Activated T-cell treated with anti-CD3 and anti-CD28 coated beads, Interleukin-2, amount 50 U/mL, for 1 hour (primary cell): ENCODE data around the gene RABGAP1L.

ENCODE experiments used
- DNase-seq: peaks from one replicate; pipeline ENCODE4 v3.0.0-alpha.2; 2020

Gene RABGAP1L

DNA sequence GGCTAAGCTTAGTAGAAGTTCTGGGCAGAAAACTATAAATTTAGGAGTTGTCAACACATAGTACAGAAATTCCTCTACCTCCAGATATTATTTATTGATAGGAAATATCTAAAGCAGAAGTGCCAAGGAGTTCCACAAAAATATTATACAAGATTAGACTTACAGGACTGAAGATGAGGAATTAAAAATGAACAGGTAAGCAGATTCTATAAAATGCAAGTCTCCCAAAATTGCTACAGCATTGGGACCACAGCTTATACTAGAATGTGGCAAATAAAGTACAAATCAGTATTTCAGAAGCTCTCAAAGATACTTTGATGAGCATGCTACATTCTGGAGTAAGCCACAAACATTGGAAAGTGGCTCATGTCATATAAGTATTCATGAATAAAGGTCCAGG lies 790.3 kb downstream of the RABGAP1L start:
- no peak for DNase-seq

GRCh38 chr1:174953285-174954072 lies 794.2 kb downstream of the RABGAP1L start:
- DNase-seq: no peak

DNA sequence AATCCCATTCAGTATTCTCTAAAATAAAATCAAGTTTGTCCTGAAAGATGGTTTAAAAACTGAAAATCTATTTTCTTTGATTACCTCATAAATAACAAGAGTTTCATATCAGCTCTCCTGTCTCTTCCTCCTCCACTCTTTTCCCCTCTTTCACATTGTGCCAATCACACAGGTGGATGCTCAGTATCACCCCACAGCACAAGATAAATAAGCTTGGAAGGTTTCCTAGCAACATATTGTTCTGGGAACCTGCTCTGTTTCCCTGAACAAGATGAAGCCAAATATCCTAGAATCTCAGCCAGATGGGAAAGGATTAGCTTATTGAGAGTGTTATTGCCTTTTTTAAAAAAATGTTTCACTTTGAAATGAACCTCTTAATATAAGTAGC lies 794.7 kb downstream of the RABGAP1L start:
- no peak for DNase-seq

DNA sequence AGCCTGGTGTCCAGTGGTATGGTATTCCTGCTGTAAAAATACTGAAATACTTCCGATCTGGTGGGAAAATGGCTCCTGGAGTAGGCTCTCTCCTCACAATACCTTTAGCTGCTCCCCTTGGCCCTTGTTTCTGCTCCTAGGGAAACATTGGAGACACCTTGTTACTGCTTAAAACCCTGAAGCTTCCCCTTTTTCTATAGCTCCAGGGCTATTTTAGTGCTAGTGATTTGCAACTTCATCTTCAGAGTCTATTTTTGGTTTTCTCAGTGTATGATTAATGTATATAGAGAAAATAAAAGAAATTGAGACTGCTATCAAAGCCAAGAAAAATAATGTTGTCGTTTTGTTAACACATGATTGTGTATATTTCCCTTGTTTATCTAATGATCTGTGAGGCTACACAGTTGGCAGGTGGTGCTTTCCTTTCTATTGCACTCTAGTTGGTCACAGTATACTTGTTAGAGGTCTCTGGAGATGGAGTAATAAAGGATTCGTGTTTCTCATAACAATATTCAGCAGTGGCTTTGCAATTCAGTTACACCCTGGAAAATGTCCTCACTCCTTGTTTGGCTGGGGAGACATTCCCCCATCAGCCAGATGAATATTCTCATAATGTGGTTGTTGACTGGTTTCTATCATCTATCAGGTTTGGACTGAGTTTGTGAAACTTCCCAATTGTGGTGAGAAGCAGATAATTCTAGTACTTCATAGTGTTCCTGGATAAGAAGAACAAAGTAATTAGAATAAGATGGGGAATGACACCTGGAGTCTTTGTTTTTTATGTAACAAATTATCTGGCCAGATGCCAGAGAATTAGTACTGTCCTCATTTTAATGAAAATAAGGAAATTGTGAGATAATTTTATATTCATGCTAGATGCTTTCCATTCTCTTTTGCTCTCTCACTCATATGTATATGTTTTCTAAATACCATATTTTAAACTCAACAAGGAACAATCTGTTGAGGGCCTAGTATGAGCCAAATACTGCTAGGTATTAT lies 795.6 kb downstream of the RABGAP1L start:
- DNase-seq: no peak

DNA sequence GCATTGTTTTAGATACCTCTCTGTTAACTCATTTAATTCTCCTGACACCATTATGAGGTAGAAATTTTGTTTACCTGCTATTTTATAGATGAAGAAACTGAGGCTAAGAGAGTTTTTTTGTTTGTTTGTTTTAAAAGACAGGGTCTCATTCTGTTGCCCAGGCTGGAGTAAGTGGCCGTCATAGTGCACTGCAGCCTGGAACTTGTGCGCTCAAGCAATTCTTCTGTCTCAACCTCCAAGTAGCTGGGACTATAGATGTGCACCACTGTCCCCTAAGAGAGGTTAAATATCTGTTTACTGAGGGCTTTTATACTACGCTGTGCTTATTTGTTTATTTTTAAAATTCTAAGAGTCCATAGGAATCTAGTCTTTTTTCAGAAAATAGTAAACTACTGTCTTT lies 796.8 kb downstream of the RABGAP1L start:
- no peak for DNase-seq

GRCh38 chr1:174956976-174957375 lies 797.7 kb downstream of the RABGAP1L start:
- no peak for DNase-seq

- no peak for DNase-seq
Measured at GRCh38 chr1:174957829-174958228, 798.5 kb downstream of the RABGAP1L start.

GRCh38 chr1:174958396-174958795 lies 799.1 kb downstream of the RABGAP1L start:
- no peak for DNase-seq

GRCh38 chr1:174960362-174960761 lies 801.0 kb downstream of the RABGAP1L start:
- no peak for DNase-seq

DNA sequence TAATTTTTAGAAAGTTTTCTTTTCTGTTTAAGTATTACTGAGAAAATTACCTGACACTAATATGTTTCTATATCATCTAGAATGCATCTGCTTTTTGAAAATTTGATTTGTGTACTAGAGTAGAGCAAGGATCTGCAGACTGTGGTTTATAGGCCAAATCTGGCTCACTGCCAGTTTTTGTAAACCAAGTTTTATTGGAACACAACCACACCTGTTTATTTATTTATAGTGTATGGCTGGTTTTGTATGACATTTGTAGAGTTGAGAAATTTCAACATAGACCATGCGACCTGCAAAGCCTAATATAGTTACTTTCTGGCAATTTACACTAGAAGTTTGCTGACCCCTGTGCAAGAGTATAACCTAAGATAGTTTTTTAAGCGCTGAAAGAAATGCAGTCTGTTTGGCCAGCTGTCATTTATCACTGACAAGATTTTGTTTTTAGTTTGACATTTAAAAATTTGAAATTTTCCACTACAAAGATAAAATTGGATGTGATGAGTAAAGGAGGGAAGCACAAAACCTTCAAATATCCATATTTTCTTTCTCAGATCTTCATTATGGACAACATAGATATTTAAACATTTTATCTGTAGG lies 804.3 kb downstream of the RABGAP1L start:
- no peak for DNase-seq

DNA sequence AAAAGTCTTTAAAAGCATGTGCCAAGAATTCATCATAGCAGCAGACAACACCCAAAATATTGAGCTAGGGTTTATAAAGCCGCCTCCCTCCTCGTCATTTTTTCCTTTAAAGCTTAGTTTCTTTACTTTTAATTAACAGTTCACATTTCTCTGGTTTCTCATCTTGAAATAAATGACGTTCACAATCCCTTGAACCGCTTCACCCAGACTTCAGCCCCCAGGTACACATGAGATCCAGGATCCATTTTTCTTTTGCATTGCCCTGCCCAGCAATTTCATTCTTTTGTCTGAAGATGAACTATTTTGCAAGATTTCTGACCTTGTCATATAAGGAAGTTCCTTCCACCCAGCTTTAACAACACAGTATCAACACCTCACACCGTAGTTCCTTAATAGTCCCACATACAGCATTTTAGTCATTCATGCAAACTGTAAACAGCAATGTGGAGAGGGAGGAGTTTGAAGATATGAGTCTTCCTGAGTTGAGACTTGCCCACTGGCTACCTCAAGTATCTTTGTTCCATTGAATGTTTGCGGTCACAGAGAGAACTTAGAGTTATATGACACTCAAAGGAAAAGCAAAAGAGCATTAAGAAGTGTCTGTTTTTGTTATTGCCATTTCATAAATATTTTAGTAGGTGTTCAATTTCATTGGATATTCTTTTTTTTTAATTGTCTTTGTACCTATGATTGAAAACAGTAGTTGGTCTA lies 805.1 kb downstream of the RABGAP1L start:
- no peak for DNase-seq

- DNase-seq: no peak
Measured at GRCh38 chr1:174964972-174965361, 805.6 kb downstream of the RABGAP1L start.

DNA sequence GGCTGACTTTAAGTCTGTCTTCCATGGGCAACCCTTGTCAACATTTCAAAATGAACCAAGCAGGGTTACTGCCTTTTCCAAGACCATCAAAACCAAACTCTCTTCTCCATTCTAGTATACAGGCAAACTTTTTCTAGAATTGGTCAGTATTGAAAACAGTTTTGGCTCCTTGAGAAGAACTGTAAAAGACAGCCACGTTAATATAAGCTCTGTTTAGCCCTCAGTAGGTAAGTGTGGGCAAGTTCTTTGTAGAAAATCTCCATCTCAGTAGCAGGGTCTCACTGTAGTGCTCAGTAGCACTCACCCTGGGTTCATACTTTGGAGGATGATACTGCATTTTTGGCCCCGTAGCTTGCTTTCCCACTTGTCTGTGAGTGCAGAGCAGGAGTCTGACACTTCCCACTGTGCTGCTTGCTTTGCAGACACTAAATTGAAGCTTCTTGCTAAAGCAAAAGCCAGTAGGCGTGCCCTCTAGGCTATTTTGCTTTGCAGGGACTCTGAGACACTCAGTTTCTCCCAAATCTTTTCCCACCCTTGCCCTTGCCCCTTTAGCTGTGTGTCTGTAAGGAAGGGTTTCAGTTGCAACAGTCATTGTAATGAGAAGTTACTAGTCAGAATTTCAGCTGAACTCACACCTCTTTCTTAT lies 806.2 kb downstream of the RABGAP1L start:
- peak; percentile 40 for DNase-seq

GRCh38 chr1:174966008-174966572 lies 806.8 kb downstream of the RABGAP1L start:
- no peak for DNase-seq

DNA sequence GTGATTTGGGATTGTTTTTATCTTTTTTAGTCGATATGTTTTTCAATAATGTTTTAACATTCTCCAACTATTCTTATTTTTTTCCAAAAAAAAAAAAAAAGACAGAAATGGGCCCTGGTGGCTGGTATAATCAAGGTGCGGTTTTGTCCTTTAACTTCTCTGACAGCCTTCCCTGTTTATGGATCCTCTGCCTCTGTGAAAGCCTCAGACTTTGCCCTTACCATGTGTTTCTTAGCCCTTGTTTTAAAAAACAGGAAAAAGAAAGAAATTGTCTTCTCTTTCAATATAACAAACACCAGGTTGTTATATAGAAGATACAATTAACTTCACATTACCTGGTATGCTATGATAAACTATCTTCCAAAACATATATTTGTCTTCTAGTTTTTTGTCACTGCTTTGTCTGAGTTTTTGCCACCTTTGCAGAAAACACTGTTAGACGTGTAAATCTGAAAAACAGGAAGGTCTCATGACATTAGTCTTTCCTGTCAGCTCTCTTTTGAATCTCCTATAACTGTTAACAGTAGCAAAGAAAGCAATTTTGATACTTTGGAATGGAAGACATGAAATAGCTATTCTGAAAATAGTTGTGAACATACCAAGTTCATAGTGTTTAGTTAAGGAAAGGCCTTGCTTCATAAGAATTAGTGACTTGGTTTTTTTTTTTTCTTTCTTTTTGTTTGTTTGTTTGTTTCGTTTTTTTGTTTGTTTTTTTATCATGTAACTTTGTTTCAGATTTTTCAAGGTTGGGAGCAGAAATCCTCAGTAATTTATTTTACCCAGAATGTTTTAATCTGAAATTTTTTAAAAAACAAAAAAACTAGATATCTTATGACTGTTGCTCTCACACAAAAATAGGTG lies 808.8 kb downstream of the RABGAP1L start:
- DNase-seq: no peak

- peak; percentile 32 for DNase-seq
Measured at GRCh38 chr1:174968750-174969244, 809.5 kb downstream of the RABGAP1L start.

- DNase-seq: no peak
Measured at GRCh38 chr1:174969977-174970376, 810.7 kb downstream of the RABGAP1L start.

DNA sequence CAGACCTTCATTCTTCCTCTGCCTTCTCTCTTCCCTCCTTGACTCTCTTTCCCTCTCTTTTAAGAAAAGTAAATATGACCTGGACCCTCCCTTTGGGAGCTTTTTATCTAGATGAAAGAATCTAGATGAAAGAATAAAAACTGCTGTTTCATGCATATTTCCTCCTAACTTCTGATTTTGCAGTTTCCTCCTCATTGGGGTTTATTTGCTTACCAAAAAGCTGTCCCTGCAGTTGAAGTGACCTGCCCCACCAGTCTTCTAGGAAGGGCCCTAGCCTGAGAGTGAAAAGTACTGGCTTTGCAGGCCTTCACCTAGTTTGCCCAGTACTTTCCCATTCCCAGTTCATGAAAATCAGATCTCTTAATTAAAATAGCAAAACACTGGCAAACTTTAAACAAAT lies 812.1 kb downstream of the RABGAP1L start:
- DNase-seq: no peak

DNA sequence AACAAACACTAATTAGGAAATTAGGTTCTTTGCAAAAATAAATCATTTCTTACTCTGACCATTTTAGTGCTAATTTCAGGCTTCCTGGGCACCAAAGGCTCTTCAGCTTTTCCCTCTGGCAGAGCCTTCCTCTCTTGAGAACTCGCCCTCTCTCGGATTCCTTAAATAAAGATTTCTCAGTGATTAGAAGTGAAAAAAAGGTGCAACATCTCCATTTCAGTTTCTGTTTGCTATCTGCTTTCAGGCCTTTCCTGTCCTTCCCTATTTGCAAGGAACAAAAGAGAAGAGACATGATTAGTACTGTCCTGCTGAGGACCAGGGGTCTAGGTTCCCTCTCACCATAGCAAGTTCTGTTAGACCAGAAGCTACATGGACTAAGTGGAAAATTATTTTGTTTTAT lies 812.6 kb downstream of the RABGAP1L start:
- DNase-seq: no peak

DNA sequence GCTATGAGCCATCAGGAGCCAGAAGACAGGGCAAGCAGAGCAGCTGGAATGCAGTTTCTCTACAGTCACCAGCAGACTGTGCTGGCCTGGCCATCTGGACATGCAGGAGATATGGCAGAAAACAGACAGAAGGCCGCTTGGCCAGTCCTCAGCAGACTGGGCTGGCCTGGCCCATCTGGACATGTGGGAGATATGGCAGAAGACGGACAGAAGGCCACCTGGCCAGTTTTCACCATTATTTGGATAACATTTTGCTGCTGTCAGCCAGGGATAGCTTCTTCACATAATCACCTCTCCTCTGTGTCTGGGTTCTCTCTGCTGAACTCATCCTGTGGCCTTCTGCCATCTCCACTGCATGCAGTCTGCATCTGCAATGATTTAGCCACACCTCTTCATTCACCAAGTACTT lies 815.4 kb downstream of the RABGAP1L start:
- no peak for DNase-seq

DNA sequence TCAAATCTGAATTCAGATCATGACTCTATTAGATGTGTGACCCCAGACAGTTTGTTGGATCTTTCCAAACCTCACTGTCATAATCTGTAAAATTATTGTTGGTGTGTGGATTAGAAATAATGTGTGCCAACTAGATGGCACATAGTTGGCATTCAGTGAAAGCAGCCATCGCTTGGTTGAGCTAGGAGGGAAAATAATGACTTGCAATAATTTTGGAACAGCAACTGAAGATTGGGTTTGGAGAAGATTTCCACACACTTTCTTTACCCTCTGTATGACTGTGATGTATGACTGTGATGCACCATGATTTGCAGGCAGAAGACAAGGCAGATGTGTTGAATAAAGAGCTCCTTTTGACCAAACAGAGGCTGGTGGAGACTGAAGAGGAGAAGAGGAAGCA lies 816.4 kb downstream of the RABGAP1L start:
- no peak for DNase-seq
